ENCODE data around the gene IL22.

GRCh38 chr12:68247785-68248184, 5.6 kb downstream of the IL22 start:
- TF ChIP-seq NR1H2 (CRISPR knock-in tag; IDR thresholded peaks at IDR 0.05) (no peak), CTCF (IDR thresholded peaks at IDR 0.05) (no peak), HMGXB4 (CRISPR knock-in tag; IDR thresholded peaks at IDR 0.05) (no peak), ZNF138 (CRISPR knock-in tag; conservative IDR thresholded peaks at IDR 0.05) (no peak), NFYB (CRISPR knock-in tag; conservative IDR thresholded peaks at IDR 0.05; ENCODE audit: low read depth) (no peak), CREB1 (CRISPR knock-in tag; IDR thresholded peaks at IDR 0.05) (no peak), E2F5 (CRISPR knock-in tag; IDR thresholded peaks at IDR 0.05) (no peak), GRHL2 (CRISPR knock-in tag; IDR thresholded peaks at IDR 0.05; ENCODE audit: insufficient replicate concordance, severe bottlenecking) (no peak), ETV6 (CRISPR knock-in tag; IDR thresholded peaks at IDR 0.05) (no peak), KAT7 (CRISPR knock-in tag; IDR thresholded peaks at IDR 0.05; ENCODE audit: borderline replicate concordance) (no peak)
- TF ChIP-seq, protein P1, sequence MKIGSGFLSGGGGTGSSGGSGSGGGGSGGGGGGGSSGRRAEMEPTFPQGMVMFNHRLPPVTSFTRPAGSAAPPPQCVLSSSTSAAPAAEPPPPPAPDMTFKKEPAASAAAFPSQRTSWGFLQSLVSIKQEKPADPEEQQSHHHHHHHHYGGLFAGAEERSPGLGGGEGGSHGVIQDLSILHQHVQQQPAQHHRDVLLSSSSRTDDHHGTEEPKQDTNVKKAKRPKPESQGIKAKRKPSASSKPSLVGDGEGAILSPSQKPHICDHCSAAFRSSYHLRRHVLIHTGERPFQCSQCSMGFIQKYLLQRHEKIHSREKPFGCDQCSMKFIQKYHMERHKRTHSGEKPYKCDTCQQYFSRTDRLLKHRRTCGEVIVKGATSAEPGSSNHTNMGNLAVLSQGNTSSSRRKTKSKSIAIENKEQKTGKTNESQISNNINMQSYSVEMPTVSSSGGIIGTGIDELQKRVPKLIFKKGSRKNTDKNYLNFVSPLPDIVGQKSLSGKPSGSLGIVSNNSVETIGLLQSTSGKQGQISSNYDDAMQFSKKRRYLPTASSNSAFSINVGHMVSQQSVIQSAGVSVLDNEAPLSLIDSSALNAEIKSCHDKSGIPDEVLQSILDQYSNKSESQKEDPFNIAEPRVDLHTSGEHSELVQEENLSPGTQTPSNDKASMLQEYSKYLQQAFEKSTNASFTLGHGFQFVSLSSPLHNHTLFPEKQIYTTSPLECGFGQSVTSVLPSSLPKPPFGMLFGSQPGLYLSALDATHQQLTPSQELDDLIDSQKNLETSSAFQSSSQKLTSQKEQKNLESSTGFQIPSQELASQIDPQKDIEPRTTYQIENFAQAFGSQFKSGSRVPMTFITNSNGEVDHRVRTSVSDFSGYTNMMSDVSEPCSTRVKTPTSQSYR (CRISPR knock-in tag; IDR thresholded peaks at IDR 0.05) = no peak
- TF ChIP-seq, protein P2, sequence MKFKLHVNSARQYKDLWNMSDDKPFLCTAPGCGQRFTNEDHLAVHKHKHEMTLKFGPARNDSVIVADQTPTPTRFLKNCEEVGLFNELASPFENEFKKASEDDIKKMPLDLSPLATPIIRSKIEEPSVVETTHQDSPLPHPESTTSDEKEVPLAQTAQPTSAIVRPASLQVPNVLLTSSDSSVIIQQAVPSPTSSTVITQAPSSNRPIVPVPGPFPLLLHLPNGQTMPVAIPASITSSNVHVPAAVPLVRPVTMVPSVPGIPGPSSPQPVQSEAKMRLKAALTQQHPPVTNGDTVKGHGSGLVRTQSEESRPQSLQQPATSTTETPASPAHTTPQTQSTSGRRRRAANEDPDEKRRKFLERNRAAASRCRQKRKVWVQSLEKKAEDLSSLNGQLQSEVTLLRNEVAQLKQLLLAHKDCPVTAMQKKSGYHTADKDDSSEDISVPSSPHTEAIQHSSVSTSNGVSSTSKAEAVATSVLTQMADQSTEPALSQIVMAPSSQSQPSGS (CRISPR knock-in tag; IDR thresholded peaks at IDR 0.05; ENCODE audit: borderline replicate concordance, low read depth) = no peak
- TF ChIP-seq, protein P3, sequence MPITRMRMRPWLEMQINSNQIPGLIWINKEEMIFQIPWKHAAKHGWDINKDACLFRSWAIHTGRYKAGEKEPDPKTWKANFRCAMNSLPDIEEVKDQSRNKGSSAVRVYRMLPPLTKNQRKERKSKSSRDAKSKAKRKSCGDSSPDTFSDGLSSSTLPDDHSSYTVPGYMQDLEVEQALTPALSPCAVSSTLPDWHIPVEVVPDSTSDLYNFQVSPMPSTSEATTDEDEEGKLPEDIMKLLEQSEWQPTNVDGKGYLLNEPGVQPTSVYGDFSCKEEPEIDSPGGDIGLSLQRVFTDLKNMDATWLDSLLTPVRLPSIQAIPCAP (CRISPR knock-in tag; IDR thresholded peaks at IDR 0.05) = no peak
